CD4-positive, alpha-beta memory T cell (primary cell): ENCODE measurements around the gene KCNN3. TPM values are rescaled to one million over a fixed set of nuclear protein-coding genes. Genes with fewer than 3 reads are reported as not detected.

Experiments used
- CTCF ChIA-PET: fragments of 350-600 bp; sonication (Branson Sonifier 250); formaldehyde crosslinking; loops from one replicate; lab custom pipeline; 2021; ENCODE audit warnings: inconsistent platforms; ENCODE audit not compliant: partially characterized antibody; lab: Charles Lee
- POLR2A ChIA-PET: fragments of 350-600 bp; sonication (Branson Sonifier 250); formaldehyde crosslinking; loops from one replicate; lab custom pipeline; 2021; ENCODE audit not compliant: partially characterized antibody; lab: Charles Lee
- DNase-seq, 5 donors: peaks; one replicate each; pipeline versions ENCODE4 v3.0.0 to v3.0.0-alpha.2; 2020 to 2022; ENCODE audit warnings: mixed read lengths in 1 of 5
- H3K27ac ChIP-seq: one replicate; pipeline ENCODE4 v1.7.0; 2013; ENCODE audit warnings: low read depth, low read length
- H3K27me3 ChIP-seq: 2 replicates; pipeline ENCODE4 v1.7.0; 2013; ENCODE audit warnings: mild to moderate bottlenecking, low read length, moderate library complexity; ENCODE audit not compliant: insufficient read depth
- H3K36me3 ChIP-seq: 2 replicates; pipeline ENCODE4 v1.7.0; 2013; ENCODE audit warnings: mild to moderate bottlenecking, low read length, moderate library complexity; ENCODE audit not compliant: insufficient read depth
- H3K4me1 ChIP-seq: 2 replicates; pipeline ENCODE4 v1.7.0; 2013; ENCODE audit warnings: mild to moderate bottlenecking, low read length, moderate library complexity; ENCODE audit not compliant: insufficient read depth
- H3K4me3 ChIP-seq, 2 donors: one replicate each; pipeline ENCODE4 v1.7.0; 2013; ENCODE audit warnings: low read length in 2 of 2, mild to moderate bottlenecking in 1 of 2
- H3K9me3 ChIP-seq, 2 donors: one replicate each; pipeline ENCODE4 v1.7.0; 2013; ENCODE audit warnings: low read length in 2 of 2, control low read depth in 1 of 2; ENCODE audit not compliant: control insufficient read depth in 1 of 2
- H3K27ac Mint-ChIP-seq, 7 donors: one replicate each; pipeline ENCODE4 v1.8.0; 2020 to 2021; ENCODE audit warnings: mixed read lengths in 7 of 7, mild to moderate bottlenecking in 6 of 7, inconsistent platforms in 3 of 7, moderate library complexity in 3 of 7
- H3K27me3 Mint-ChIP-seq, 2 donors: one replicate each; pipeline ENCODE4 v1.8.0; 2020 to 2021; ENCODE audit warnings: mixed read lengths in 2 of 2
- H3K36me3 Mint-ChIP-seq, 2 donors: one replicate each; pipeline ENCODE4 v1.8.0; 2020 to 2021; ENCODE audit warnings: mixed read lengths in 2 of 2, inconsistent platforms in 1 of 2, mild to moderate bottlenecking in 1 of 2
- H3K4me1 Mint-ChIP-seq, 4 donors: one replicate each; pipeline ENCODE4 v1.8.0; 2020 to 2021; ENCODE audit warnings: mixed read lengths in 4 of 4, mild to moderate bottlenecking in 1 of 4
- H3K4me3 Mint-ChIP-seq, 8 donors: one replicate each; pipeline ENCODE4 v1.8.0; 2020 to 2021; ENCODE audit warnings: mixed read lengths in 8 of 8, mild to moderate bottlenecking in 7 of 8, moderate library complexity in 6 of 8, inconsistent platforms in 3 of 8
- H3K9me3 Mint-ChIP-seq, 8 donors: one replicate each; pipeline ENCODE4 v1.8.0; 2020 to 2021; ENCODE audit warnings: mixed read lengths in 8 of 8, mild to moderate bottlenecking in 5 of 8, inconsistent platforms in 3 of 8, moderate library complexity in 1 of 8
- intact Hi-C: fragments of 100-400 bp; cut with micrococcal nuclease; formaldehyde crosslinking; loops from one replicate; pipeline ENCODE4 v1.15.1; 2023
- polyA plus RNA-seq, 2 donors: library from polyadenylated mRNA; unstranded; fragments of 300-500 nt; fragmentation: Illumina TruSeq; gene quantifications; one replicate each; pipeline ENCODE4 v1.2.3, GENCODE V29; 2021
- total RNA-seq, 2 experiments: library from RNA; stranded (reverse); gene quantifications; one replicate each; pipeline ENCODE4 v1.2.3, GENCODE V29; 2021

Gene KCNN3
- total and polyA plus RNA-seq, 4 experiments from 2014 or later = 0.06 TPM; not detected in 3

DNA sequence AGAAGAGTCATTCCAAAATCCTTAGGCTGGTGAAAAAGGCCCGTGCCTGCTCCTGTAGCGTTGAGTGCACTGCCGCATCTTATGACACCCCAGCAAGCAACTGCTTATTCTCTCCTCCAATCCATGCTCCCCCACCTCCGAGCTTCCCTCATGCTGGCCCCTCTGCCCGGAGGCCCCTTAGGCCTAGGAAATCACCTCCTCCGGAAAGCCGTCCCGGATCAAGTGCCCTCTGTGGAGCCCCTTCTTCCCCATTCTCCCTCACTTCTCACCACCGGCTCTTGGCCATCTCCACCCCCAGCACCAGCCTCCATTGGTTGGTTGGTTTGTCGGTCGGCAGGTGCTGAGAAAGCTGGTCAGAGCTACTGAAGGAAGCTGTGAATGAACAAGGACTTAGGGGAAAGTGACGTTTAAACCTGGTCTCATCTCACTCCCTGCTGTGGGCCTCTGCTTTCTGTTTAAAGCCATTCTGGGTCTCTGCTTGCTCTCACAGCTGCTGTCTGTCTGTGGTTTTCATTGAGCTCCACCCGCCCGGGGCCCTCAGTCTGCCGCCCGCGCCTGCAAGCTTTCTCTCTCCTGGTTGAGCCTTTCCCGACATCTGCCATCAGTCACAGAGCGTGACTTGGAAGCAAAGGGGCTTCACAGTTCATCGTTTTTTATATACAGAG lies 122.2 kb downstream of the KCNN3 start:
- intact Hi-C loops = loop anchor here (1.0 to 5.0 kb wide), 2 partner anchors 43 to 191 kb away; partner anchors contain the start of gene UBE2Q1
- Mint-ChIP-seq H3K27me3 (peaks cover 2 to 4% of the 10 kb centered on the region in 2 donors), H3K9me3 (no peaks in the 10 kb centered on the region), H3K4me1 (peaks cover 29 to 42% (median 37%) of the 10 kb centered on the region in 4 donors), H3K36me3 (no peaks in the 10 kb centered on the region), H3K27ac (peak overlapping the region; percentile 69 to 95 (median 88)), H3K4me3 (peak overlapping the region; percentile 51 to 92 (median 78))
- no peak overlapping the region for H3K27ac ChIP-seq
- H3K36me3 ChIP-seq = no peaks in the 10 kb centered on the region
- H3K9me3 ChIP-seq = no peaks in the 10 kb centered on the region
- DNase-seq = peak; percentile 29 to 55 (median 48)
- peaks cover 49% of the 10 kb centered on the region for H3K4me1 ChIP-seq
- POLR2A ChIA-PET = interaction anchor here (0.8 to 1.9 kb wide), 5 partner anchors 11 to 204 kb away, joined by 3 to 9 read pairs (median 3); partner anchors contain the start of gene ADAR
- CTCF ChIA-PET = interaction anchor here (0.5 to 5.7 kb wide), 7 partner anchors 11 to 188 kb away, joined by 3 to 37 read pairs (median 4); no protein-coding TSS in a partner anchor
- H3K27me3 ChIP-seq = no peaks in the 10 kb centered on the region
- peak overlapping the region in 1 of 2 donors; percentile 16 for H3K4me3 ChIP-seq

DNA sequence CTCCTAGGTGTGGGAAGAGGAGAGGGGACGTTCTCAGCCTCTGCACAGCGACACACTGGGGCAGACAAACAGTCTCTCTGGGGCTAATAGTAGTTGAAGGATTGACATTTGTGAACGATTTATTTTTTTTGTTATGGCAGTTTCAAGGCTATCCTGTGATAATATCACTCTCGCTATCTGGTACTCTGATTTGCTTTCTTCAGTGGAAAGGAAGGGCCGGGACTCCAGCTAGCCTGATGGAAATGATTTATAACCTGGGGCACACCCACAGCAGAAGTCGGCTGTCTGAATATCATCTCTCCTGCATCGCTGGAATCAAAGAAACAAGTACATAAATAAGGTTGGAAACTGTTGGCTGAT lies 122.7 kb downstream of the KCNN3 start:
- H3K27me3 ChIP-seq = no peaks in the 10 kb centered on the region
- Mint-ChIP-seq H3K27me3 (peaks cover 2 to 4% of the 10 kb centered on the region in 2 donors), H3K27ac (peak overlapping the region; percentile 69 to 95 (median 88)), H3K36me3 (no peaks in the 10 kb centered on the region), H3K4me3 (peak overlapping the region; percentile 51 to 92 (median 78)), H3K4me1 (peaks cover 29 to 42% (median 37%) of the 10 kb centered on the region in 4 donors), H3K9me3 (no peaks in the 10 kb centered on the region)
- intact Hi-C loops = loop anchor here (5.0 kb wide), 1 partner anchor 190 kb away; the partner anchor contains the start of gene UBE2Q1
- no peaks in the 10 kb centered on the region for H3K36me3 ChIP-seq
- H3K4me1 ChIP-seq = peaks cover 49% of the 10 kb centered on the region
- no peak for DNase-seq
- H3K4me3 ChIP-seq = no peak overlapping the region
- CTCF ChIA-PET = interaction anchor here (1.3 to 5.7 kb wide), 2 partner anchors 14 to 187 kb away, joined by 7 to 37 read pairs; no protein-coding TSS in a partner anchor
- POLR2A ChIA-PET = interaction anchor here (0.8 to 1.9 kb wide), 3 partner anchors 12 to 139 kb away, joined by 3 to 6 read pairs (median 3); partner anchors contain the start of gene ADAR
- H3K27ac ChIP-seq = no peak overlapping the region
- H3K9me3 ChIP-seq = no peaks in the 10 kb centered on the region

DNA sequence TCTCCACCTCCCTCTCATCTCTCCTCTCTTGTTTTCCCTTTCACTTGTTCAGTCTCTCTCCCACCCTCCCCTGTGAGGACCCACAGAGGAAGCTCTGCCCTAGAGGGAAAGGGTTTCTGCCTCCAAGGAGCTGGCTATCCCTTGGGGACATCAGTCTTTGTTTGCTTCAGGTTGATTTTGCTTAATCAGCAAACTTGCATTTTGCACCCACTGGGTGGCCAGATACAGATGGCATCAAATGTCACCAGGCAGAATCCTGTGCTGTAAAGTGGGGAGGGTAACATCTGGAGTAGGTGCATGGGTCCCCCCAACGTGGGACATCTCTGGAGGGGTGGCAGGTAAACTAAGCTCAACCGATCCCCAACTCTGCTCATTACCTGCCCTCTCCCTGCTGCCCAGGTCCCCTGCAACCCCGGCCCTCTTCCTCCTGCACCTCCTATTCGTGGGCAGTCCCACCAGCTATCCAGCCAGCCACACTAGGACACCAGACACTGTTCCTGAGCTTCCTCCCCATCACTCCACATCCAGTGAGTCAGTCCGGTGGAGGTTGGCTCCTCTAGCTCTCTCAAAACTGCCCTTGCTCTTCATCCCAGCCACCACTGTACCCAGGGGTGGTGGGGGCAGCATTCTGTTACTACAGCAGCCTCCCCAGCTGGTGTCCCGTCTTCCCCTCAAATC lies 123.3 kb downstream of the KCNN3 start:
- H3K36me3 ChIP-seq = no peaks in the 10 kb centered on the region
- peaks cover 49% of the 10 kb centered on the region for H3K4me1 ChIP-seq
- CTCF ChIA-PET = interaction anchor here (0.5 to 5.7 kb wide), 2 partner anchors 14 to 112 kb away, joined by 3 to 37 read pairs; no protein-coding TSS in a partner anchor
- H3K36me3 Mint-ChIP-seq = no peaks in the 10 kb centered on the region
- H3K9me3 Mint-ChIP-seq = no peaks in the 10 kb centered on the region
- H3K27ac Mint-ChIP-seq = peak overlapping the region in 5 of 7 donors; percentile 44 to 95 (median 87)
- H3K4me3 Mint-ChIP-seq = peak overlapping the region in 5 of 8 donors; percentile 36 to 92 (median 51)
- peaks cover 4% of the 10 kb centered on the region in 2 donors for H3K27me3 Mint-ChIP-seq
- POLR2A ChIA-PET = interaction anchor here (1.9 kb wide), 1 partner anchor 14 kb away, joined by 6 read pairs; no protein-coding TSS in a partner anchor
- H3K4me1 Mint-ChIP-seq = peaks cover 29 to 42% (median 37%) of the 10 kb centered on the region in 4 donors
- H3K27ac ChIP-seq = no peak overlapping the region
- H3K27me3 ChIP-seq = no peaks in the 10 kb centered on the region
- no peak for DNase-seq
- H3K4me3 ChIP-seq = no peak overlapping the region
- intact Hi-C loops = loop anchor here (5.0 kb wide), 1 partner anchor 189 kb away; the partner anchor contains the start of gene UBE2Q1
- H3K9me3 ChIP-seq = no peaks in the 10 kb centered on the region

DNA sequence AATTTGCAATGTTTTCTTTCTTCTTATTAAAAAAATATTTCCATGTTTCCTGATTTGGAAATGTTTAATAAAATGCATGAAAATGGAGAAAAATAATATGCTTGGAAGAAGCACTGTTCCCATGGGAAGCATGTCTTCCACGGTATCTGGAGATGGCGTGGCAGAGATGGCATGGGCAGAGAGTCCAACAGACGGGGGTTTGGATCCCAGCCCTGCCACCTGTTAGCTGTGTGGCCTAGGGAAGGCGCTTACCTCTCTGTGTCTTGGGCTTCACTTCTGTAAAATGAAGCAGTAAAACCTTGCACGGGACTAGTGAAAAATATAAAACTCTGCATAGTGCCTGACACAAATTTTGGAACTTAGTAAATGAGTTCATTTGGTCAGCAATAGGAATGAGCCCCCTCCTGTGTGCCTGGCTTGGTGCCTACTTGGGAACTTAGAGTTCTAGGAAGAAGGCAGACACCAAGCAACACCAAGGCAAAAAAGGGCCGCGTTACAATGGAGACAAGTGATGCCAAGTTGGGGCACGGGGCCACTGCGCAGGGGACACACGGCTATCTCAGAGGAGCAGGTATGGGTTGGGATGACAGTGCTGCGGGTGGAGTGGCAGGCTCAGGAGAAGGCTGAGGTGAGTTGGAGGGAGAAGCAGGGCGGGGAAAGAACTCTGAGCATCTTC lies 124.2 kb downstream of the KCNN3 start:
- Histone ChIP-seq H3K27me3 (no peaks in the 10 kb centered on the region), H3K36me3 (no peaks in the 10 kb centered on the region), H3K4me1 (peaks cover 49% of the 10 kb centered on the region), H3K9me3 (no peaks in the 10 kb centered on the region), H3K27ac (no peak overlapping the region), H3K4me3 (no peak overlapping the region)
- Mint-ChIP-seq H3K36me3 (no peaks in the 10 kb centered on the region), H3K4me3 (peak overlapping the region in 1 of 8 donors; percentile 52), H3K9me3 (peaks cover 0 to 4% (median 1%) of the 10 kb centered on the region in 8 donors), H3K4me1 (peaks cover 29 to 42% (median 36%) of the 10 kb centered on the region in 4 donors), H3K27ac (peak overlapping the region in 1 of 7 donors; percentile 37), H3K27me3 (peaks cover 2 to 4% of the 10 kb centered on the region in 2 donors)
- no peak for DNase-seq
- ChIA-PET CTCF (interaction anchor here (0.5 to 5.7 kb wide), 2 partner anchors 15 to 21 kb away, joined by 4 to 37 read pairs; no protein-coding TSS in a partner anchor), POLR2A (no interaction called here)
- intact Hi-C loops = loop anchor here (5.0 kb wide), 1 partner anchor 189 kb away; the partner anchor contains the start of gene UBE2Q1

DNA sequence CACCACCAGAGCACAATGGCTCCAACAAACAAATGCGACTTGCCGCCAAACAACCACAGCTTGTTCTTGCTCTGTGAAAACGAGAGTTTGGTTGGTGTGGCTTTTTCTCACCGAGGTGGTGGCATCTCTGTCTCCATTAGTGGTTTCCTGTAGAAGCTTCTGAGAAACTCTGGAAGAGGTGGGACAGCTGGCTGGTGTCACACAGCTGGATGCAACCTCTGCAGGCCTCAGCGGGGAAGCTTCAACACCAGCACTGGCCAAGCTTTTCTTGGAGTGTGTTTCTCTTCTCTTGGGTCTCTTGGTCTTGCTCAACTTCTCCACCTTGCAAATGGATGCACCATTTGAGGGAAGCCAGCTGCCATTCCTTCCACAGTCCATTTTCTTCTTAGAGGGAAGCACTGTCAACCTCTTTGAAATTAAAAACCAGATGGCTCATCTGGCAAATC lies 124.8 kb downstream of the KCNN3 start:
- Mint-ChIP-seq H3K36me3 (no peaks in the 10 kb centered on the region), H3K4me1 (peaks cover 29 to 42% (median 36%) of the 10 kb centered on the region in 4 donors), H3K9me3 (peaks cover 0 to 9% (median 2%) of the 10 kb centered on the region in 8 donors), H3K4me3 (peak overlapping the region in 6 of 8 donors; percentile 25 to 69 (median 42)), H3K27me3 (peaks cover 2 to 6% of the 10 kb centered on the region in 2 donors), H3K27ac (peak overlapping the region in 3 of 7 donors; percentile 1 to 60 (median 19))
- intact Hi-C loops = loop anchor here (5.0 kb wide), 1 partner anchor 188 kb away; the partner anchor contains the start of gene UBE2Q1
- ChIA-PET CTCF (interaction anchor here (0.5 to 2.0 kb wide), 2 partner anchors 15 to 21 kb away, joined by 4 to 13 read pairs; no protein-coding TSS in a partner anchor), POLR2A (interaction anchor here (0.8 kb wide), 1 partner anchor 10 kb away, joined by 3 read pairs; no protein-coding TSS in a partner anchor)
- no peaks in the 10 kb centered on the region for H3K9me3 ChIP-seq
- DNase-seq = peak in 1 of 5 donors; percentile 4
- H3K36me3 ChIP-seq = no peaks in the 10 kb centered on the region
- no peak overlapping the region for H3K27ac ChIP-seq
- peaks cover 49% of the 10 kb centered on the region for H3K4me1 ChIP-seq
- H3K27me3 ChIP-seq = no peaks in the 10 kb centered on the region
- no peak overlapping the region for H3K4me3 ChIP-seq

DNA sequence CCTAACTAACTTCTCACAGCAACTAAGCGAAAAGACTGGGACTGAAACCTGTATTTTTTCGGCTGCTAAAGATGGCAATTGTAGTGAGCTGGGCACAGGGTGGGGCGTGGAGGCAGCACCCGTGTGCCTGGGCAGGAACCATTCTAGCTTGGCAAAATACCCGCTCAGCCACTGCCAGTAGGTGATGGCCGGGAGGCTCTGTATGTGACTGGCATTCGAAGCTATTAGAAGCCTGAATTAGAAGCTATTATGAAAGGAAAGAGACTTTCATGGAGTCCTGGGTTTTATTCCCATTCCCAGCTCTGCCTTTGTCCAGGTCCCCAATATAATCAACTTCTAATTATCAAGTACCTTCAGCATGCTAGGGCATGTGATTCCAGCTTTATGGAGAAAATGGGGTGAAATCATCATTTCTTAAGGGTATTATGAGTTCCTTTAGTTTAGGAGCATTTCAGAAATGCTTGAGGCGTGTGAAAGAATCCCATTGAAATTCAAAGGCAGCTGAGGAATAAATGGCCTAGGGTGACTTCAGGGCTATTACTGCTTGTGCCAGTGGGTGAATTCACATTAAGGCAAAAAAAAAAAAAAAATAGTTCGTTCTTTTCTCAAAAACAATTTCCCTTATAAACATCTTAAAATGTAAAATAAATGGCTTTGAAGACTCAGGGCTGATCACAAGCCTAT lies 125.6 kb downstream of the KCNN3 start:
- no peaks in the 10 kb centered on the region for H3K9me3 ChIP-seq
- H3K27me3 Mint-ChIP-seq = peaks cover 6% of the 10 kb centered on the region in 2 donors
- intact Hi-C loops = loop anchor here (5.0 kb wide), 1 partner anchor 187 kb away; the partner anchor contains the start of gene UBE2Q1
- no peak overlapping the region for H3K4me3 ChIP-seq
- H3K4me3 Mint-ChIP-seq = peak overlapping the region in 1 of 8 donors; percentile 58
- DNase-seq = no peak
- no peak overlapping the region for H3K27ac Mint-ChIP-seq
- CTCF ChIA-PET = interaction anchor here (1.2 to 2.0 kb wide), 2 partner anchors 16 to 47 kb away, joined by 3 to 13 read pairs; no protein-coding TSS in a partner anchor
- no peaks in the 10 kb centered on the region for H3K36me3 Mint-ChIP-seq
- H3K4me1 ChIP-seq = peaks cover 49% of the 10 kb centered on the region
- H3K36me3 ChIP-seq = no peaks in the 10 kb centered on the region
- H3K4me1 Mint-ChIP-seq = peaks cover 29 to 42% (median 36%) of the 10 kb centered on the region in 4 donors
- POLR2A ChIA-PET = interaction anchor here (0.8 kb wide), 4 partner anchors 9 to 340 kb away, joined by 3 to 4 read pairs (median 3); no protein-coding TSS in a partner anchor
- no peak overlapping the region for H3K27ac ChIP-seq
- peaks cover 0 to 9% (median 2%) of the 10 kb centered on the region in 8 donors for H3K9me3 Mint-ChIP-seq
- H3K27me3 ChIP-seq = no peaks in the 10 kb centered on the region
